ENCODE measurements around the gene ZNF8.

GRCh38 chr19:58346961-58347929, 68.5 kb downstream of the ZNF8 start:
- TF ChIP-seq FOXS1 (CRISPR knock-in tag; IDR thresholded peaks at IDR 0.05) (no peak), CBX2 (IDR thresholded peaks at IDR 0.05; ENCODE audit: borderline replicate concordance, low read depth) (no peak), PBX3 (IDR thresholded peaks at IDR 0.05) (no peak), REST (IDR thresholded peaks at IDR 0.05) (no peak), EHF (CRISPR knock-in tag; IDR thresholded peaks at IDR 0.05) (no peak), RAD21 (conservative IDR thresholded peaks at IDR 0.05 in 1 of 2, IDR thresholded peaks at IDR 0.05 in 1 of 2) (no peak), TP53 (CRISPR knock-in tag; IDR thresholded peaks at IDR 0.05) (no peak), HDAC2 (IDR thresholded peaks at IDR 0.05) (no peak), CEBPB (IDR thresholded peaks at IDR 0.05) (no peak)
- TF ChIP-seq, protein P1, sequence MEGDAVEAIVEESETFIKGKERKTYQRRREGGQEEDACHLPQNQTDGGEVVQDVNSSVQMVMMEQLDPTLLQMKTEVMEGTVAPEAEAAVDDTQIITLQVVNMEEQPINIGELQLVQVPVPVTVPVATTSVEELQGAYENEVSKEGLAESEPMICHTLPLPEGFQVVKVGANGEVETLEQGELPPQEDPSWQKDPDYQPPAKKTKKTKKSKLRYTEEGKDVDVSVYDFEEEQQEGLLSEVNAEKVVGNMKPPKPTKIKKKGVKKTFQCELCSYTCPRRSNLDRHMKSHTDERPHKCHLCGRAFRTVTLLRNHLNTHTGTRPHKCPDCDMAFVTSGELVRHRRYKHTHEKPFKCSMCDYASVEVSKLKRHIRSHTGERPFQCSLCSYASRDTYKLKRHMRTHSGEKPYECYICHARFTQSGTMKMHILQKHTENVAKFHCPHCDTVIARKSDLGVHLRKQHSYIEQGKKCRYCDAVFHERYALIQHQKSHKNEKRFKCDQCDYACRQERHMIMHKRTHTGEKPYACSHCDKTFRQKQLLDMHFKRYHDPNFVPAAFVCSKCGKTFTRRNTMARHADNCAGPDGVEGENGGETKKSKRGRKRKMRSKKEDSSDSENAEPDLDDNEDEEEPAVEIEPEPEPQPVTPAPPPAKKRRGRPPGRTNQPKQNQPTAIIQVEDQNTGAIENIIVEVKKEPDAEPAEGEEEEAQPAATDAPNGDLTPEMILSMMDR (IDR thresholded peaks at IDR 0.05): no peak
- TF ChIP-seq, protein P2, sequence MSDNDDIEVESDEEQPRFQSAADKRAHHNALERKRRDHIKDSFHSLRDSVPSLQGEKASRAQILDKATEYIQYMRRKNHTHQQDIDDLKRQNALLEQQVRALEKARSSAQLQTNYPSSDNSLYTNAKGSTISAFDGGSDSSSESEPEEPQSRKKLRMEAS (IDR thresholded peaks at IDR 0.05): peak; percentile 93
